BJ (cell line): ENCODE measurements around the gene RHBDD1. TPM values are rescaled to one million over a fixed set of nuclear protein-coding genes. Genes with fewer than 3 reads are reported as not detected.

ENCODE experiments used
- CTCF ChIA-PET: fragments of 350-600 bp; formaldehyde crosslinking; extraction: SDS; loops from one replicate; lab custom pipeline; 2021; ENCODE audit warnings: antibody characterized with exemption, inconsistent platforms; lab: Yijun Ruan, JAX
- POLR2A ChIA-PET: fragments of 300-600 bp; sonication (Branson Sonifier 250); formaldehyde crosslinking; extraction: SDS; loops from one replicate; lab custom pipeline; 2021; ENCODE audit warnings: antibody characterized with exemption; lab: Charles Lee
- DNase-seq: peaks from one replicate; pipeline ENCODE4 v3.0.0-alpha.2; 2011; ENCODE audit warnings: low read depth
- H3K27me3 ChIP-seq: 2 replicates; pipeline ENCODE4 v1.6.0; 2011; ENCODE audit warnings: low read length; ENCODE audit not compliant: control insufficient read depth, insufficient read depth
- H3K36me3 ChIP-seq: 2 replicates; pipeline ENCODE4 v1.5.1; 2011; ENCODE audit warnings: low read length; ENCODE audit not compliant: control insufficient read depth, insufficient read depth
- H3K4me3 ChIP-seq: 2 replicates; pipeline ENCODE4 v1.5.1; 2011; ENCODE audit warnings: low read depth, mild to moderate bottlenecking, control low read depth, low read length
- polyA plus RNA-seq: library from polyadenylated mRNA; depleted of rRNA; stranded (reverse); fragments of >200 nt; gene quantifications from 2 replicates; pipeline ENCODE4 v1.2.3, GENCODE V29; 2011
- TF ChIP-seq, protein P1 (sequence below): IDR thresholded peaks from 2 replicates; pipeline ENCODE4 v1.5.1; 2011; ENCODE audit warnings: low read depth, mild to moderate bottlenecking, control low read depth, inconsistent platforms, low read length, moderate library complexity; ENCODE audit not compliant: insufficient read depth

Gene RHBDD1
- polyA plus RNA-seq, 1 experiment, result 29.2 TPM

DNA sequence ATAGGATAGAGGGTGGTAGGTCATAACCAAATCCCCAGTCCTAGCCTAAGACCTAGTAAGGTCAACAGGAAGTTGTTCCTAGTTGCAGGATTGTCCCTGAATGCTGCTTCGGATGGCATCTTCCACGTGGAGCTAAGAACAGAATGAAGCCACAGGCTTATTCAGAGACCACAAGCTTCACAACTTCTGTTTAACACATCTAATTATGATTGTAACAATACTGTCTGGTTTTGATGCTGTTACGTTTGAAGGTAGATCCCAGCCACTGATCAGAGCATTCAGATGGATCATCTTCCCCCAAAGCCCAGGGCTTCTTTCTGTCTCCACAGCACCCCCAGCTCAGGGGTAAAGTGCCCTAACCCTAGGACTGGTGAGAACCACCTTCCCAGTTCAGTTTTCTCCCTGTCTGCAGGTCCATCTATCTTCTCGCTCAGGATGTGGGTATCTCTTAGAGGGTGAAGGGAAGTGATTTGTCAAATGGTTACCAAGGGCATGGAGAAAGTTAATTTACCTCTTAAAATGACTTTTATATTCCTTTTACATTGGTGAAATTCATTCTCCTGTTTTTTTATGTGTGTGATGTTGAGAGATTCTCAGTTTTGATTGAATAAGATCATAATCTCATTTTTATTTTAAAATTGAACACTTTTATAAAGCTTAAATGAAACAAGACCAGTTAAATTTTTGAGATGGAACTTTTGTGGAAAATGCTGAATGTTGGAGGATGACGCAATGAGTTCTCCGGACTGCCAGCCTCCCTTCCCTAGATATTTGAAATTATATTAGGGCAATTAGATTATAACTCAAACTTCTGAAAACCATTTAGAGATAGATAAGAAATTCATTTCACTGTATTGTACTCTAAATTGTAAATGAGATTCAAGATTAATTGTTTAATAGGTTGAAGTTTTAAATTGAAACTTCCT is 66.5 kb downstream of the RHBDD1 start:
- Histone ChIP-seq H3K27me3 (no peaks in the 10 kb centered on the region; the same call in 1 of the 2 replicates), H3K36me3 (no peaks in the 10 kb centered on the region), H3K4me3 (no peak overlapping the region)
- no peak for DNase-seq
- POLR2A ChIA-PET, result no interaction called here
- CTCF ChIA-PET, result no interaction called here
- TF ChIP-seq, protein P1, sequence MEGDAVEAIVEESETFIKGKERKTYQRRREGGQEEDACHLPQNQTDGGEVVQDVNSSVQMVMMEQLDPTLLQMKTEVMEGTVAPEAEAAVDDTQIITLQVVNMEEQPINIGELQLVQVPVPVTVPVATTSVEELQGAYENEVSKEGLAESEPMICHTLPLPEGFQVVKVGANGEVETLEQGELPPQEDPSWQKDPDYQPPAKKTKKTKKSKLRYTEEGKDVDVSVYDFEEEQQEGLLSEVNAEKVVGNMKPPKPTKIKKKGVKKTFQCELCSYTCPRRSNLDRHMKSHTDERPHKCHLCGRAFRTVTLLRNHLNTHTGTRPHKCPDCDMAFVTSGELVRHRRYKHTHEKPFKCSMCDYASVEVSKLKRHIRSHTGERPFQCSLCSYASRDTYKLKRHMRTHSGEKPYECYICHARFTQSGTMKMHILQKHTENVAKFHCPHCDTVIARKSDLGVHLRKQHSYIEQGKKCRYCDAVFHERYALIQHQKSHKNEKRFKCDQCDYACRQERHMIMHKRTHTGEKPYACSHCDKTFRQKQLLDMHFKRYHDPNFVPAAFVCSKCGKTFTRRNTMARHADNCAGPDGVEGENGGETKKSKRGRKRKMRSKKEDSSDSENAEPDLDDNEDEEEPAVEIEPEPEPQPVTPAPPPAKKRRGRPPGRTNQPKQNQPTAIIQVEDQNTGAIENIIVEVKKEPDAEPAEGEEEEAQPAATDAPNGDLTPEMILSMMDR, result no peak

DNA sequence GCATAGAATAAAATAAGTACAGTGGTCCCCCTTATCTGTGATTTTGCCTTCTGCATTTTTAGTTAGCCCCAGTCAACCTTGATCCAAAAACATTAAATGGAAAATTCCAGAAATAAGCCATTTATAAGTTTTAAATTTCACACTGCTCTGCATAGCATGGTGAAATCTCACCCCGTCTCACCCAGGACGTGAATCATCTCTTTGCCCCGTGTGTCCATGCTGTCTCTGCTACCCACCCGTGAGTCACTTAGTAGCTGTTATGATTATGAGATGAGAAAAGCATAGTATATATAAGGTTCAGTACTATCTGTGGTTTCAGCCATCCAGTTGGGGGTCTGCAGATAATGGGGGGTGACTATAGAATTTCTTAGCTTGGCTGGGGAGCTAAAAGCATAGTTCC is 67.3 kb downstream of the RHBDD1 start:
- CTCF ChIA-PET, result no interaction called here

DNA sequence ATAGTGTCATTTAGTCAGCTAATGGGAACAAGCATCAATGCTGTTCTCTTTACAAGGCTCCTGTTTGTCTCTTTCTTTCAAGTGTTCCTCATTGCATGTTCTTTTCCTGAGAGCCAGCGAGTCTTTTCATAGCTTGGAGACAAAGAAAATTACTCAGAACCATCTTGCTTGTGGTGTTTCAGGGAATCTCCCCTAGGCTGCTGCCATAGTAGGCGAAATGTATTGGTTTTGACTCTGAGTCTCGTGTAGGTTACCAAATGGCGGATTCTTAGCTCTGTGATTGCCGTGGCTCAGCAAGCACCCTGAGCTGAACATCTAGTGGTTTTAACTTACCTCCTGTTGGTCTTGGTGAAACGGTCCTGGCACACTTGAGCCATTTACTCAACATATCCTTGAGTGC is 68.7 kb downstream of the RHBDD1 start:
- TF ChIP-seq, protein P1, result no peak
- DNase-seq, result no peak
- ChIA-PET CTCF (no interaction called here), POLR2A (no interaction called here)
- Histone ChIP-seq H3K4me3 (no peak overlapping the region), H3K36me3 (no peaks in the 10 kb centered on the region), H3K27me3 (no peaks in the 10 kb centered on the region; the same call in 1 of the 2 replicates)

More for the DNA sequence above, 67.3 kb downstream of the RHBDD1 start:
- Histone ChIP-seq H3K4me3 (no peak overlapping the region), H3K27me3 (no peaks in the 10 kb centered on the region; the same call in 1 of the 2 replicates), H3K36me3 (no peaks in the 10 kb centered on the region)
- POLR2A ChIA-PET, result no interaction called here
- TF ChIP-seq, protein P1, result no peak
- no peak for DNase-seq

DNA sequence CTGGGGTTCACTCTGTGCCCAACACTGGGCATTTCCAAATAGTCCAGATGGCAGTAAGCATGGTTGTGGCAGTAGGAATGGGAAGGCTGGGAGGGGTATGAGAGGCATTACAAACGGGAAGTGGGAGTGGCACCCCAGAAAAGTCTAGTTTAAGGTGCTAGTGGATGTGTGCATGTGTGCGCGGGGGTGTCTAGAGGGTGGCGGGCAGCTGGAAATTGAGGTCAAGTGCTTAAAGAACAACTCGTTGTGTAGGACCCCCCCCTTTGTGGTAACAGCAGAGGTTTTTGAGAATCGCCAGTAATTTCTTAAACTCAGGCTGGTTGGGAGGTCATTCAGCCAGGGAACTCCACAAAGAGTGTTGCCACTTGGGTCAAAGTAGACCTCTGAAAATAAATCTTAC is 69.9 kb downstream of the RHBDD1 start:
- CTCF ChIA-PET, result no interaction called here

DNA sequence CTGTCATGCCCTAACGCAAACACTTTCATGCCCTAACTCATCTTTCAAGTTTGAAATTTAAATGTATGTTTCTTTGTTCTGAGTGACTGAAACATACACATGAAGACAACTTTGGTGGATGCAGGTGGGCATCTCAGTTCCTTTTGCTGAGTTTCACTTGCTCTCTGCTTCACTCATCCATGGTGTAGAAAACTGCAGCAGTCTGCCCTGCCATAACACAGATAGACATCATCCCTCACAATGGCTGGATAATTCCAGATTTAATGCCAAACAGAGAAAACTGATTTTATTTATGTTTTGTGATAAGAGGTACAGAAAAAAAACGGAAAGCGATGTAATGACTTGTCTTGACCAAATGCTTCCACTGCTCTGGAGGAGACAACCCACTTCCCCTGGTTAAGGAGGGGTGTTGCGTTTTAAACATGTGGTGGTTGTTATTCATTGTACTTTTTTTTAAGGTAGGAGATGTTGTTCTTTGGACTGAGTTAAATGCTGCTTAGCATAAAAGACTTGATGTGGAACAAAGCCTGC is 70.4 kb downstream of the RHBDD1 start:
- no peak for DNase-seq
- H3K4me3 ChIP-seq, result no peak overlapping the region
- no peaks in the 10 kb centered on the region for H3K36me3 ChIP-seq
- ChIA-PET CTCF (interaction anchor here (1.1 kb wide), 1 partner anchor 9 kb away, joined by 3 read pairs; no protein-coding TSS in a partner anchor), POLR2A (no interaction called here)
- H3K27me3 ChIP-seq, result no peaks in the 10 kb centered on the region; the same call in 1 of the 2 replicates
- TF ChIP-seq, protein P1, result no peak

More for the DNA sequence above, 69.9 kb downstream of the RHBDD1 start:
- TF ChIP-seq, protein P1, result no peak
- POLR2A ChIA-PET, result no interaction called here
- H3K4me3 ChIP-seq, result no peak overlapping the region
- DNase-seq, result no peak
- H3K27me3 ChIP-seq, result no peaks in the 10 kb centered on the region; the same call in 1 of the 2 replicates
- H3K36me3 ChIP-seq, result no peaks in the 10 kb centered on the region
